ENCODE measurements around the gene SLC25A19. TPM values are rescaled to one million over a fixed set of nuclear protein-coding genes. Genes with fewer than 3 reads are reported as not detected.

SLC25A19 gene
- total RNA-seq, 2 donors from 2014 or later: 8.8 to 10.2 TPM

DNA sequence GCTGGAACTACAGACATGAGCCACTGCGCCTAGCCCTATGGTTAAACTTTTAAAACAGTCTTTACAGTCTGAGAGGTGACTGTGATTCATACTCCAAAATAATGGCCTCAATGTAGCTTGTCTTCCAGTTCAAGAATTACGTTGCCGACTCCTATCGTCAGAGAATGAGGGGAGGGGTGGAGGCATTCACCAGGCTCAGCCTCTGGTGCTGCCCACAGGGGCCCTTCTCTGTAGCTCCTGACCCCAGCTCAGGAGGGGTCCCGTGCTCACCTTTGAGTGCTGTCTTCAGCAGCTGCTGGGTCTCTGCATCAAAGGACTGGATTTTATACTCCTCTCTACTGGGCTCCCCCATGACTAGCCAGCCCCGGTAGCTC is 19.4 kb downstream of the SLC25A19 start:
- H3K4me3 ChIP-seq: peak overlapping the region; percentile 89 to 98
- H3K9me3 ChIP-seq: no peaks in the 10 kb centered on the region
- H3K27me3 ChIP-seq: no peaks in the 10 kb centered on the region
- no peak for TF ChIP-seq CTCF (IDR thresholded peaks at IDR 0.05)
- peaks cover 26% of the 10 kb centered on the region for H3K36me3 ChIP-seq
- peak overlapping the region; percentile 93 to 99 for H3K27ac ChIP-seq
- DNase-seq (ENCODE audit: low spot score): no peak
- peaks cover 0 to 30% of the 10 kb centered on the region in 2 donors for H3K4me1 ChIP-seq

GRCh38 chr17:75267411-75268232 is 21.6 kb downstream of the SLC25A19 start:
- Histone ChIP-seq H3K9me3 (no peaks in the 10 kb centered on the region), H3K27ac (no peak overlapping the region), H3K27me3 (no peaks in the 10 kb centered on the region), H3K36me3 (peaks cover 45% of the 10 kb centered on the region), H3K4me1 (peaks cover 0 to 30% of the 10 kb centered on the region in 2 donors), H3K4me3 (no peak overlapping the region)
- no peak for DNase-seq (ENCODE audit: low spot score)
- no peak for TF ChIP-seq CTCF (IDR thresholded peaks at IDR 0.05)

DNA sequence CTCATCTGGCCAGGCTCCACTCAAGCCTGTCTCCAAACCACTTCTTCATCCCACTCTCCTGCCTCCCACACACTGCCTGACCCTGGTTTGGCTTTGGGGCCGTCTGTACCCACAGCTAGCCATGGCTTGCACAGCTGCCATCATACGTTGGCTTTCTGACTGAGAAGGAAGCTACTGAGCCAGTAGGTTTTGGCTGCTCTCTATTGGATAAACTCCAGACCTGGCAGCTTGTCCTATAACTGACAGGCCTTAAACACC is 22.2 kb downstream of the SLC25A19 start:
- Histone ChIP-seq H3K4me3 (no peak overlapping the region), H3K36me3 (peaks cover 45% of the 10 kb centered on the region), H3K9me3 (no peaks in the 10 kb centered on the region), H3K27ac (no peak overlapping the region), H3K4me1 (peaks cover 0 to 30% of the 10 kb centered on the region in 2 donors), H3K27me3 (no peaks in the 10 kb centered on the region)
- TF ChIP-seq CTCF (IDR thresholded peaks at IDR 0.05): no peak
- DNase-seq (ENCODE audit: low spot score): no peak

- no peak for TF ChIP-seq CTCF (IDR thresholded peaks at IDR 0.05)
- no peak overlapping the region for H3K27ac ChIP-seq
- peaks cover 0 to 25% of the 10 kb centered on the region in 2 donors for H3K4me1 ChIP-seq
- no peaks in the 10 kb centered on the region for H3K27me3 ChIP-seq
- H3K4me3 ChIP-seq: no peak overlapping the region
- H3K9me3 ChIP-seq: no peaks in the 10 kb centered on the region
- H3K36me3 ChIP-seq: peaks cover 45% of the 10 kb centered on the region
- DNase-seq (ENCODE audit: low spot score): no peak
Observed at GRCh38 chr17:75266316-75267152, 22.7 kb downstream of the SLC25A19 start.

DNA sequence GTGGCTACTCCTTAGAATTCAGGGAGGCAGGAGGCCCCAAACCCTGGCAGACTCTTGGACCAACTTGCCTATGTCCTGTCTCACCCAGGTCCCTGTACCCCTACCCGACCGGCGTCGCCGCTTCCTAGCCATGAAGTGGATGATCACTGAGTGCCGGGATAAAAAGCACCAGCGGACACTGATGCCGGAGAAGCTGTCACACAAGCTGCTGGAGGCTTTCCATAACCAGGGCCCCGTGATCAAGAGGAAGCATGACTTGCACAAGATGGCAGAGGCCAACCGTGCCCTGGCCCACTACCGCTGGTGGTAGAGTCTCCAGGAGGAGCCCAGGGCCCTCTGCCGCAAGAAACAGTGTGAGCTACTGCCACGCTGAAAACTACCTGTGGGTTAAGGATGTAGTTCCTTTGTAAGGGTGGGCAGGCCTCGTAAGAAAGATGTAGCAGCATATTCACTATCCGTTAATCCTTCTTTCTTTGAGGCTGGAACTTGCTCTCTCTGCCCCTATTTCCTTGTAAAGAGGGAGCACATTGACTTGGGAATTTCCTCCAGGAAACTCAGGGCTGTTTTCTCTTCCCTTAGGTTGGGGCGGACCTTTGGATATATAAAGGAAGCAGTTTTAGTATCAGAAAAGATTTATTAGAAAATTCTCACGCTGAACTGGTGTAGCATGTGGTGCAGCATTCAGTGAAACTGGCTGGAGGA is 23.5 kb downstream of the SLC25A19 start:
- Histone ChIP-seq H3K27me3 (no peaks in the 10 kb centered on the region), H3K9me3 (no peaks in the 10 kb centered on the region), H3K27ac (no peak overlapping the region), H3K36me3 (peaks cover 45% of the 10 kb centered on the region), H3K4me3 (no peak overlapping the region), H3K4me1 (peaks cover 0 to 23% of the 10 kb centered on the region in 2 donors)
- TF ChIP-seq CTCF (IDR thresholded peaks at IDR 0.05): no peak
- no peak for DNase-seq (ENCODE audit: low spot score)

Data from right atrium auricular region (tissue), 2 donors.